CD4-positive, alpha-beta T cell (primary cell): Measurements from ENCODE around the gene PFKM. TPM values are rescaled to one million over a fixed set of nuclear protein-coding genes. Genes with fewer than 3 reads are reported as not detected.
"Not testable (repeated sequence)": the region's sequence is repeated elsewhere in the genome, so short reads cannot be mapped to it uniquely, and the experiment has no call there.

Source experiments
- ATAC-seq: fragments of 200-7000 bp; cut with Tn5 transposase; one replicate; pipeline ENCODE4 v1.10.0; 2022; ENCODE audit warnings: mild to moderate bottlenecking; ENCODE audit not compliant: poor library complexity
- CTCF ChIA-PET: fragments of 350-600 bp; sonication (Branson Sonifier 250); formaldehyde crosslinking; loops from one replicate; lab custom pipeline; 2021; ENCODE audit warnings: antibody characterized with exemption, inconsistent platforms; lab: Charles Lee
- POLR2A ChIA-PET: fragments of 350-600 bp; sonication (Branson Sonifier 250); formaldehyde crosslinking; loops from one replicate; lab custom pipeline; 2021; ENCODE audit warnings: antibody characterized with exemption, inconsistent platforms; lab: Charles Lee
- DNase-seq, 14 experiments: peaks; one replicate each; pipeline ENCODE4 v3.0.0-alpha.2; 2013 to 2020; ENCODE audit warnings: mixed read lengths in 2 of 14
- H3K27ac ChIP-seq, 2 donors: one replicate each; pipeline versions ENCODE4 v1.5.1 to v1.7.0; 2013; ENCODE audit warnings: low read length in 2 of 2, low read depth in 1 of 2, mild to moderate bottlenecking in 1 of 2
- H3K27me3 ChIP-seq, 2 experiments: 1 replicate in 1 of 2; 2 replicates in 1 of 2; pipeline versions ENCODE4 v1.6.1 to v1.7.0; 2013; ENCODE audit warnings: low read length in 2 of 2, control low read depth in 1 of 2, mild to moderate bottlenecking in 1 of 2, moderate library complexity in 1 of 2; ENCODE audit not compliant: insufficient read depth in 2 of 2, control insufficient read depth in 1 of 2
- H3K36me3 ChIP-seq: one replicate; pipeline ENCODE4 v1.6.1; 2013; ENCODE audit warnings: low read length, control low read depth; ENCODE audit not compliant: insufficient read depth
- H3K4me1 ChIP-seq: one replicate; pipeline ENCODE4 v1.6.1; 2013; ENCODE audit warnings: low read length, control low read depth; ENCODE audit not compliant: insufficient read depth
- H3K4me3 ChIP-seq: one replicate; pipeline ENCODE4 v1.5.1; 2013; ENCODE audit warnings: mild to moderate bottlenecking, low read length, moderate library complexity
- H3K9me3 ChIP-seq, 2 experiments: 1 replicate in 1 of 2; 2 replicates in 1 of 2; pipeline versions ENCODE4 v1.6.1 to v1.7.0; 2013; ENCODE audit warnings: low read length in 2 of 2, mild to moderate bottlenecking in 2 of 2, control low read depth in 1 of 2, moderate library complexity in 1 of 2; ENCODE audit not compliant: control insufficient read depth in 1 of 2, insufficient read depth in 1 of 2
- H3K27ac Mint-ChIP-seq: one replicate; pipeline ENCODE4 v1.8.0; 2020; ENCODE audit warnings: mixed read lengths
- H3K27me3 Mint-ChIP-seq: one replicate; pipeline ENCODE4 v1.8.0; 2021; ENCODE audit warnings: mixed read lengths
- H3K36me3 Mint-ChIP-seq: one replicate; pipeline ENCODE4 v1.8.0; 2021; ENCODE audit warnings: low read depth, mixed read lengths
- H3K4me1 Mint-ChIP-seq: one replicate; pipeline ENCODE4 v1.8.0; 2021; ENCODE audit warnings: low read depth, mixed read lengths
- H3K4me3 Mint-ChIP-seq: one replicate; pipeline ENCODE4 v1.8.0; 2020; ENCODE audit warnings: mild to moderate bottlenecking, mixed read lengths
- H3K9me3 Mint-ChIP-seq: one replicate; pipeline ENCODE4 v1.8.0; 2020; ENCODE audit warnings: mixed read lengths
- CTCF ChIP-seq: fragments of 200-600 bp; IDR thresholded peaks from one replicate; pipeline ENCODE4 v1.8.0; 2022; ENCODE audit warnings: antibody characterized with exemption, mild to moderate bottlenecking
- intact Hi-C, 2 experiments: fragments of 100-400 bp; cut with DNase I in 1 of 2; cut with micrococcal nuclease in 1 of 2; formaldehyde crosslinking; loops; one replicate each; pipeline versions ENCODE4 v1.15.1 to v1.9.0; 2023 to 2025; cut with DNase I, micrococcal nuclease
- total RNA-seq, 174 experiments: library from RNA in 2 of 174; stranded (reverse) in 2 of 174; gene quantifications; one replicate each; pipeline ENCODE4 v1.2.3 and lab custom pipeline; 2021 to 2026

Gene PFKM
- total RNA-seq, 2 experiments from 2014 or later: 9.3 to 9.4 TPM

GRCh38 chr12:48106681-48107613 is 12.2 kb upstream of the PFKM start:
- intact Hi-C loops: loop anchor here (1.0 to 5.0 kb wide), 5 partner anchors 18 to 245 kb away; partner anchors contain the start of genes ASB8 (in 2 of the 2) and ZNF641 (in 1 of the 2)
- no peaks in the 10 kb centered on the region for H3K27me3 Mint-ChIP-seq
- TF ChIP-seq CTCF: no peak
- peak overlapping the region; percentile 94 for H3K4me3 Mint-ChIP-seq
- no peak for ATAC-seq
- H3K36me3 ChIP-seq: no peaks in the 10 kb centered on the region
- DNase-seq: peak in 2 of 14 experiments; percentile 13 to 19
- H3K9me3 Mint-ChIP-seq: no peaks in the 10 kb centered on the region
- peak overlapping the region; percentile 89 for H3K27ac Mint-ChIP-seq
- CTCF ChIA-PET: interaction anchor here (0.7 to 1.3 kb wide), 2 partner anchors 50 to 58 kb away, joined by 3 read pairs; partner anchors contain the start of gene ASB8
- H3K27ac ChIP-seq: peak overlapping the region; percentile 94 to 96
- peaks cover 13% of the 10 kb centered on the region for H3K36me3 Mint-ChIP-seq
- POLR2A ChIA-PET: interaction anchor here (0.8 to 2.8 kb wide), 7 partner anchors 12 to 1840 kb away, joined by 3 to 50 read pairs (median 6); partner anchors contain the start of genes ASB8 and PFKM
- H3K4me3 ChIP-seq: peak overlapping the region; percentile 89
- no peaks in the 10 kb centered on the region for H3K9me3 ChIP-seq
- peaks cover 47% of the 10 kb centered on the region for H3K4me1 Mint-ChIP-seq
- H3K4me1 ChIP-seq: peaks cover 33% of the 10 kb centered on the region
- H3K27me3 ChIP-seq: no peaks in the 10 kb centered on the region

- POLR2A ChIA-PET: no interaction called here
- no peak overlapping the region for H3K27ac ChIP-seq
- H3K9me3 Mint-ChIP-seq: no peaks in the 10 kb centered on the region
- TF ChIP-seq CTCF: no peak
- no peaks in the 10 kb centered on the region for H3K27me3 ChIP-seq
- CTCF ChIA-PET: no interaction called here
- peaks cover 25% of the 10 kb centered on the region for H3K4me1 ChIP-seq
- intact Hi-C loops: loop anchor here in 1 of 2 experiments (5.0 kb wide), 2 partner anchors 88 to 243 kb away; partner anchors contain the start of gene ZNF641
- H3K36me3 ChIP-seq: no peaks in the 10 kb centered on the region
- peaks cover 32% of the 10 kb centered on the region for H3K4me1 Mint-ChIP-seq
- ATAC-seq (no peak), DNase-seq (no peak)
- H3K27ac Mint-ChIP-seq: peak overlapping the region; percentile 50
- H3K4me3 ChIP-seq: no peak overlapping the region
- peak overlapping the region; percentile 16 for H3K4me3 Mint-ChIP-seq
- peaks cover 13% of the 10 kb centered on the region for H3K36me3 Mint-ChIP-seq
- peaks cover 5% of the 10 kb centered on the region for H3K27me3 Mint-ChIP-seq
- no peaks in the 10 kb centered on the region for H3K9me3 ChIP-seq
Observed at GRCh38 chr12:48109424-48109823, 9.7 kb upstream of the PFKM start.

GRCh38 chr12:48110691-48111311 is 8.4 kb upstream of the PFKM start:
- no peak for DNase-seq
- Mint-ChIP-seq H3K36me3 (peaks cover 6% of the 10 kb centered on the region), H3K27me3 (peaks cover 15% of the 10 kb centered on the region), H3K27ac (no peak overlapping the region), H3K9me3 (no peaks in the 10 kb centered on the region), H3K4me1 (peaks cover 23% of the 10 kb centered on the region), H3K4me3 (no peak overlapping the region)
- no peak overlapping the region for H3K27ac ChIP-seq
- H3K27me3 ChIP-seq: no peaks in the 10 kb centered on the region
- no peak for ATAC-seq
- POLR2A ChIA-PET: no interaction called here
- TF ChIP-seq CTCF: no peak
- peaks cover 17% of the 10 kb centered on the region for H3K4me1 ChIP-seq
- CTCF ChIA-PET: no interaction called here
- no peaks in the 10 kb centered on the region for H3K9me3 ChIP-seq
- intact Hi-C loops: no loop called here
- no peak overlapping the region for H3K4me3 ChIP-seq
- H3K36me3 ChIP-seq: no peaks in the 10 kb centered on the region

- H3K27ac Mint-ChIP-seq, H3K27me3 ChIP-seq, H3K9me3 ChIP-seq, H3K4me3 Mint-ChIP-seq, H3K4me3 ChIP-seq, H3K9me3 Mint-ChIP-seq, DNase-seq, POLR2A ChIA-PET, H3K27ac ChIP-seq, ATAC-seq, H3K36me3 ChIP-seq, intact Hi-C loops, H3K36me3 Mint-ChIP-seq, CTCF ChIA-PET: not testable (repeated sequence)
- Mint-ChIP-seq H3K4me1 (peaks cover 19% of the 10 kb centered on the region), H3K27me3 (peaks cover 15% of the 10 kb centered on the region)
- H3K4me1 ChIP-seq: peaks cover 16% of the 10 kb centered on the region
Observed at GRCh38 chr12:48111312-48111693, 7.9 kb upstream of the PFKM start.
